K562 (cell line): ENCODE data around the gene RAB27B. TPM values are rescaled to one million over a fixed set of nuclear protein-coding genes. Genes with fewer than 3 reads are reported as not detected.

Experiments
- ATAC-seq: fragments of 200-7000 bp; cut with Tn5 transposase; 3 replicates; pipeline ENCODE4 v1.9.1; 2020; ENCODE audit warnings: moderate library complexity
- BruUV-seq: library from RNA; stranded (reverse); fragments of 400-500 nt; replicated peaks from 2 replicates; lab custom pipeline; 2021; lab: Mats Ljungman, UMichigan
- CTCF ChIA-PET: fragments of 300-600 bp; formaldehyde crosslinking; extraction: SDS; loops from one replicate; lab custom pipeline; 2021; ENCODE audit warnings: low intra/inter-chr PET ratio; lab: Yijun Ruan, JAX
- POLR2A ChIA-PET: fragments of 300-600, 350-650 bp; sonication (Branson Sonifier 250); formaldehyde crosslinking; extraction: SDS; loops from one replicate; lab custom pipeline; 2021; ENCODE audit warnings: antibody characterized with exemption, inconsistent platforms; lab: Yijun Ruan, JAX
- DNase-seq, 4 experiments: peaks; one replicate each; pipeline versions ENCODE4 v3.0.0 to v3.0.0-alpha.2; 2011 to 2018; ENCODE audit warnings: low spot score in 3 of 4, mixed read lengths in 3 of 4; ENCODE audit errors: extremely low read depth in 1 of 4
- FAIRE-seq: peaks from 2 replicates; lab custom pipeline; 2011; peaks lifted over from hg19 to GRCh38; lab: Jason Lieb, UNC
- H2AFZ ChIP-seq: 2 replicates; pipeline ENCODE4 v1.6.0; 2011; ENCODE audit warnings: low read depth, low read length, control low read depth, inconsistent platforms
- H3K27ac ChIP-seq: fragments of 200-600 bp; 3 replicates; pipeline ENCODE4 v1.8.0; 2011; ENCODE audit warnings: low read depth, mild to moderate bottlenecking, control low read depth, inconsistent platforms, low read length, moderate library complexity, mixed read lengths; ENCODE audit errors: extremely low read depth
- H3K27me3 ChIP-seq, 2 experiments: fragments of 300-600 bp in 1 of 2; 2 replicates in 1 of 2; 3 replicates in 1 of 2; pipeline versions ENCODE4 v1.6.0 to v1.8.0; 2011; ENCODE audit warnings: inconsistent platforms in 2 of 2, low read length in 2 of 2, mild to moderate bottlenecking in 1 of 2, mixed read lengths in 1 of 2, moderate library complexity in 1 of 2; ENCODE audit not compliant: control insufficient read depth in 2 of 2, insufficient read depth in 2 of 2
- H3K36me3 ChIP-seq: fragments of 300-600 bp; 3 replicates; pipeline ENCODE4 v1.8.0; 2011; ENCODE audit warnings: mild to moderate bottlenecking, low read length, inconsistent platforms; ENCODE audit not compliant: control insufficient read depth, insufficient read depth
- H3K4me1 ChIP-seq, 2 experiments: fragments of 200-600 bp in 1 of 2; replicated peaks in 1 of 2; 2 replicates in 1 of 2; 3 replicates in 1 of 2; pipeline versions ENCODE4 v1.5.1 to v1.8.0; 2011; ENCODE audit warnings: inconsistent platforms in 2 of 2, low read length in 2 of 2, mild to moderate bottlenecking in 1 of 2, mixed read lengths in 1 of 2, moderate library complexity in 1 of 2; ENCODE audit not compliant: control insufficient read depth in 2 of 2, insufficient read depth in 2 of 2
- H3K4me2 ChIP-seq: 2 replicates; pipeline ENCODE4 v1.6.1; 2011; ENCODE audit warnings: low read length, control low read depth, inconsistent platforms, mixed read lengths; ENCODE audit not compliant: insufficient read depth
- H3K4me3 ChIP-seq: fragments of 200-600 bp; sonication (generic), shearing (Covaris generic); 2 replicates; pipeline ENCODE4 v1.5.1; 2016; ENCODE audit warnings: control low read depth, inconsistent platforms
- H3K79me2 ChIP-seq: fragments of 200-600 bp; 3 replicates; pipeline ENCODE4 v1.8.0; 2011; ENCODE audit warnings: low read length, inconsistent platforms; ENCODE audit not compliant: control insufficient read depth, insufficient read depth
- H3K9ac ChIP-seq, 2 experiments: 2 replicates each; pipeline versions ENCODE4 v1.6.0 to v1.6.1; 2011; ENCODE audit warnings: low read depth in 2 of 2, low read length in 2 of 2, control low read depth in 1 of 2, inconsistent platforms in 1 of 2, mild to moderate bottlenecking in 1 of 2, mixed read lengths in 1 of 2; ENCODE audit not compliant: insufficient read depth in 1 of 2
- H3K9me1 ChIP-seq: one replicate; pipeline ENCODE4 v1.6.0; 2011; ENCODE audit warnings: inconsistent platforms, mild to moderate bottlenecking, low read length, moderate library complexity; ENCODE audit not compliant: control insufficient read depth, insufficient read depth
- H3K9me3 ChIP-seq: replicated peaks from 2 replicates; pipeline ENCODE4 v1.5.1; 2011; ENCODE audit warnings: low read depth, low read length, inconsistent platforms; ENCODE audit not compliant: control insufficient read depth, insufficient read depth
- H4K20me1 ChIP-seq: replicated peaks from 2 replicates; pipeline ENCODE4 v1.6.1; 2011; ENCODE audit warnings: low read length, inconsistent platforms, mixed read lengths; ENCODE audit not compliant: control insufficient read depth, insufficient read depth
- CGGBP1 ChIP-seq: fragments of 250-450 bp; sonication (Bioruptor Pico); IDR thresholded peaks from 2 replicates; pipeline ENCODE4 v1.9.0; 2021; ENCODE audit warnings: mild to moderate bottlenecking
- CHD2 ChIP-seq: IDR thresholded peaks from 2 replicates; pipeline ENCODE4 v1.6.1; 2011; ENCODE audit warnings: low read depth, low read length
- E2F1 ChIP-seq: sonication (generic); formaldehyde crosslinking; IDR thresholded peaks from 2 replicates; pipeline ENCODE4 v1.8.1; 2023; ENCODE audit warnings: mild to moderate bottlenecking, missing genetic modification reagents, moderate library complexity
- EHMT2 ChIP-seq: fragments of 450-650 bp; IDR thresholded peaks from 2 replicates; pipeline ENCODE4 v1.6.1; 2018; ENCODE audit warnings: antibody characterized with exemption
- ELK1 ChIP-seq: sonication (generic); formaldehyde crosslinking; IDR thresholded peaks from 2 replicates; pipeline ENCODE4 v1.8.1; 2022; ENCODE audit warnings: missing genetic modification reagents
- FOXK1 ChIP-seq: sonication (generic); formaldehyde crosslinking; IDR thresholded peaks from 2 replicates; pipeline ENCODE4 v1.8.0; 2022; ENCODE audit warnings: missing genetic modification reagents, mild to moderate bottlenecking, borderline replicate concordance
- IRF9 ChIP-seq: fragments of 450-650 bp; IDR thresholded peaks from 2 replicates; pipeline ENCODE4 v1.6.1; 2016; ENCODE audit warnings: missing biosample characterization, missing genetic modification characterization
- JUNB ChIP-seq: fragments of 450-650 bp; formaldehyde crosslinking; conservative IDR thresholded peaks from 2 replicates; pipeline ENCODE4 v1.4.0; 2020; ENCODE audit warnings: mild to moderate bottlenecking
- POLR2A ChIP-seq: fragments of 450-650 bp; conservative IDR thresholded peaks from 2 replicates; pipeline ENCODE4 v1.6.1; 2016
- PTRF ChIP-seq: fragments of 450-650 bp; IDR thresholded peaks from 2 replicates; pipeline ENCODE4 v1.6.1; 2016; ENCODE audit warnings: mild to moderate bottlenecking, missing genetic modification characterization, missing compliant biosample characterization
- THRAP3 ChIP-seq: fragments of 450-650 bp; IDR thresholded peaks from 2 replicates; pipeline ENCODE4 v1.6.1; 2016; ENCODE audit warnings: mild to moderate bottlenecking, inconsistent platforms, borderline replicate concordance
- XRCC5 ChIP-seq: fragments of 200-400 bp; formaldehyde crosslinking; IDR thresholded peaks from 2 replicates; pipeline ENCODE4 v1.6.1; 2017; ENCODE audit warnings: low read depth, mild to moderate bottlenecking, low read length
- ZNF311 ChIP-seq: fragments of 250-450 bp; sonication (Bioruptor Pico); IDR thresholded peaks from 2 replicates; pipeline ENCODE4 v1.4.0; 2020; ENCODE audit warnings: mild to moderate bottlenecking, moderate library complexity
- whole genome bisulfite sequencing: fragments of 100-300 bp; shearing (Covaris generic); methylation state at CpG from one replicate; pipeline ENCODE4 v1.1.6; 2016; ENCODE audit warnings: low coverage, mixed read lengths; ENCODE audit not compliant: insufficient coverage; ENCODE audit errors: missing lambda C conversion rate; 5-methylcytosine and 5-hydroxymethylcytosine counted together
- in situ Hi-C: fragments of 300-500 bp; cut with MboI; formaldehyde crosslinking; loops from 4 replicates; pipeline ENCODE4 v1.15.0; 2018; ENCODE audit warnings: inconsistent platforms, mixed read lengths
- intact Hi-C: fragments of 100-400 bp; cut with micrococcal nuclease; formaldehyde crosslinking; loops from 2 replicates; pipeline ENCODE4 v1.14.2; 2022
- polyA plus RNA-seq, 8 experiments: library from polyadenylated mRNA; depleted of rRNA in 4 of 8; stranded (reverse) in 5 of 8; unstranded in 3 of 8; fragments of >200 nt; fragmentation: Nextera tagmentation in 2 of 8; fragmentation: Illumina TruSeq in 1 of 8; extraction: Ambion mirVana in 2 of 8; extraction: Trizol in 1 of 8; gene quantifications; 2 replicates each; pipeline versions ENCODE4 v1.2.1 to v1.2.3, GENCODE V29; 2011 to 2014; ENCODE audit warnings: inconsistent platforms in 1 of 8, missing spikeins in 1 of 8
- total RNA-seq, 7 experiments: library from RNA; depleted of rRNA in 6 of 7; stranded (reverse); fragments of >200 nt in 6 of 7; fragmentation: Illumina TruSeq in 2 of 7; extraction: Trizol in 2 of 7; gene quantifications; 2 replicates each; pipeline versions ENCODE4 v1.2.1 to v1.2.3, GENCODE V29; 2011 to 2021; ENCODE audit warnings: low replicate concordance in 1 of 7

Gene RAB27B
- total and polyA plus RNA-seq, 9 of the 15 experiments (the other 6 are each of a cell fraction or from before 2014, with no cell fraction given) = 0.44 to 5.7 (median 1.2) TPM

GRCh38 chr18:54859667-54860421 lies 31.6 kb downstream of the RAB27B start:
- no peak overlapping the region for H3K4me2 ChIP-seq
- H3K79me2 ChIP-seq = no peaks in the 10 kb centered on the region
- H3K27me3 ChIP-seq = no peaks in the 10 kb centered on the region
- H3K4me3 ChIP-seq = no peak overlapping the region
- no peaks in the 10 kb centered on the region for H3K9me1 ChIP-seq
- 16% methylated on average over 9 of the region's 9 CpGs for WGBS
- intact Hi-C loops (loop anchor here (10.0 kb wide), 1 partner anchor 85 kb away; no protein-coding TSS in a partner anchor), in situ Hi-C loops (no loop called here)
- H3K36me3 ChIP-seq = no peaks in the 10 kb centered on the region
- FAIRE-seq (no peak), ATAC-seq (no peak), DNase-seq (no peak)
- no peak overlapping the region; the same call in 1 of the 2 replicates for H2AFZ ChIP-seq
- no peak overlapping the region for H3K27ac ChIP-seq
- no peaks in the 10 kb centered on the region for H3K9me3 ChIP-seq
- CTCF ChIA-PET = no interaction called here
- no peaks in the 10 kb centered on the region; a peak in 1 of 5 replicates for H3K4me1 ChIP-seq
- no TSS peak for BruUV-seq
- H3K9ac ChIP-seq = no peak overlapping the region
- TF ChIP-seq XRCC5 (no peak), PTRF (tag) (no peak), EHMT2 (no peak), POLR2A (no peak), ZNF311 (CRISPR knock-in tag) (no peak), THRAP3 (no peak), E2F1 (CRISPR knock-in tag) (no peak), CHD2 (no peak), JUNB (CRISPR knock-in tag) (no peak), ELK1 (no peak), CGGBP1 (CRISPR knock-in tag) (no peak), FOXK1 (CRISPR knock-in tag) (no peak), IRF9 (no peak)
- POLR2A ChIA-PET = no interaction called here
- no peaks in the 10 kb centered on the region for H4K20me1 ChIP-seq
